GM19193 (cell line): ENCODE results near the gene PARVA.

Source experiments
- POLR2A ChIP-seq: IDR thresholded peaks from 4 replicates; pipeline ENCODE4 v1.6.1; 2011; ENCODE audit not compliant: insufficient read depth, insufficient read length; ENCODE audit errors: extremely low read depth

The PARVA gene

GRCh38 chr11:12528487-12528886, 151.1 kb downstream of the PARVA start:
- TF ChIP-seq POLR2A = no peak

GRCh38 chr11:12529041-12529440, 151.7 kb downstream of the PARVA start:
- TF ChIP-seq POLR2A = no peak

DNA sequence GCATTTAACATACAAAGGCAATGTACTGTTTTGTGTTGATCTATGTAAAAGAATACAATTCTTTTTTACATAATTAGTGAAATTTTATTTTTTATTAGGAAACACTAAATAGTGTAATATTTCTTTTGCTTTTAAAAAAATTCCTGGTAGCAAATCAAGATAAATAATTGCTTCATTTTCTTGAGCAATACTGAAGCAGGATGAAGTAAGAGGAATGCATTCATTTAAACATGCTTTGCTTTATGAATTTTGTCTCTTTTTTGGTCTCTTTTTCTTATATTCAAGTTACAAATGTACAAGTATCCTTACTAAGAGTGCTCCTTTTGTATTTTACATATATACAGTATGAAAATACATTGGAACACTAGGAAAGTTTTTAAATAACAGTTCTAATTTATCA, 152.4 kb downstream of the PARVA start:
- TF ChIP-seq POLR2A = no peak

DNA sequence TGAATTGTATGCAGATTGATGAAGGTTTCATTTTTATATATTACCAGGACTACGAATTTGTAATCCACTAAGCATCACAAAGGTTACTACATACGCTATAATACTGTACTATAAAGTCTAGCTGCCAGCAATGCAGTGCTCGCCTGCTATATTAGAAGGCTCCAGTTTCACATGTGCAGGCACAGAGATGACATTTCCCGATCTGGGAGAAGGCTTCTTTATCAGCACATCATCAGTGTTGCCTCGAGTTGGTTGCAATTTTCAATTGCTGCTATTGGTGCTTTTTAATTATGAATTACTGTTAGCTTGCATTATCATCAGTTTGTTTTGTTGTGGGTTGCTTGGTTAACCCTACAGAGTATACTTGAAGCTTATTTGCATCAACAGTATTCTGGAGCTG, 153.6 kb downstream of the PARVA start:
- TF ChIP-seq POLR2A = no peak

DNA sequence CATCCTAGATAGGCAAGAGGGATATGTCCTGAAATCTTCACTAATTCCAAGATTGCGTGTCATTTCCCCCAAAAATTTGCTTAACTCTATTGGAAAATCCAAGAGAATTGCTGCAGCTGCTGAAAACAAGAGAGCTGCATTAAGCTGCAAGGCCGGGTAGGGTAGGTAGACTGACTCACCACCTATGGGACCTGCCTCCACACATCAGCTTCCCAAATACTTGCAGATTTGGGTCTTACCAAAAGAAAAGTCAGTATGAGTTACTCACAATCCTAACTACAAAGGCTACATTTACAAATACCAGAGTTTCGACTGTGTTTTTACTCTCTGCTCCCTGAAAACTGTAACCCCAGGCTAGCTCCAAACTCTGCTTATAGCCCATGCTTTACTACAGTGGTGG, 154.3 kb downstream of the PARVA start:
- TF ChIP-seq POLR2A = no peak

DNA sequence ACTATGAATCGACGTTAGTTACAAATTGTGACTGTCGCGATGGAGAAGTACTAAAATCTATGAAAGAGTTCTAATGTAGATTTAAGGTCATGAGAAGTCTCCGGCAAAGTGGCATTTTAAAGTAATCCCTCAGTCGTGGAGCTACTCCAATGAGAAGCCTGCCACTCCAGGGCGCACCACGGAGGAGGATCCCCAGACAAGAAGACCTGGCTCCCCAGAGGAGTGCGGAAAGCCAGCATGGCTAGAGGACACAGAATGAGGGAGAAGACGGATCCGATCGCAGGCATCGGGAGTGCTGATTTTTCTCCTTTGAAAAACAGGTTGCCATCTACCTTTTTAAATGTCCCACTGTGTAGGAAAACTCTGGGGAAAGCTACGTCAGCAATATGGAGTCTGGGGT, 155.2 kb downstream of the PARVA start:
- TF ChIP-seq POLR2A = no peak

GRCh38 chr11:12534549-12534948, 157.2 kb downstream of the PARVA start:
- no peak for TF ChIP-seq POLR2A

DNA sequence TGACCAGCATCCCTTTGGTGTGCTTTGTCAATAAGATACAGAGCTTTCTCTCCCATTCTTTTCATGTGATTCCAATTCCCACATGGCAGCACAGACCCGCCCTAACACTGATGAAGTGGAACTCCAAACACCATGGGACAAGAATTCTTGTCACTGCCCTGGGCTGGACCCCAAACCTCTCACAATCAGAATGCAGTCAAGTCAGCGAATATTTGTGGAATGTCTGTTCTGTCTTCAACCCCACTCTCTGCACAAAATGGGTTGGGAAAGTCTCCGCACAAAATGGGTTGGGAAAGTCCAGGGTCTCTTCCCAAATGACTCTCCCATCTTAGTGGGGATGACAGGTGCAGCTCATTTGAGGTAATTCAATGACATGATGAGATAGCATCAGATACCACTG, 157.9 kb downstream of the PARVA start:
- TF ChIP-seq POLR2A = no peak

DNA sequence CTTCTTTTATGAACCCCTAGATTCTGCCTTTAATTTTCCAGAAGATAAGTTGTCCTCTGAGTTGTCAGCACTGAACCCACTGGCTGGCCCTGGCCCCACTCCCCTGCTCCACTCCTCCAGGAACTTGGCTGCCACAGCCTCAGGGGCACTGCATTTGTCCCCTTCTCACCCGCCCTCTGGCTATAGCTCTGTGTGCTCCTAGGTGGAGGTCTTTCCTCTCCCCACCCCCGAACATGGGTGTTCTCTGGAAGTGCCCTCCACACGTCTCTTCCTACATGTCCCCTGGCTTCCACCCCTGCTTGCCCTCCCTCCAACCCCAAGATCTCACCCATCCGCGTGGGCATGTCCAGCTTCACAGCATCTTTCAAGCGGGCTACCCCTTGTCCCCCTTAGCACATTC, 159.2 kb downstream of the PARVA start:
- TF ChIP-seq POLR2A = no peak

GRCh38 chr11:12537778-12538401, 160.5 kb downstream of the PARVA start:
- no peak for TF ChIP-seq POLR2A

DNA sequence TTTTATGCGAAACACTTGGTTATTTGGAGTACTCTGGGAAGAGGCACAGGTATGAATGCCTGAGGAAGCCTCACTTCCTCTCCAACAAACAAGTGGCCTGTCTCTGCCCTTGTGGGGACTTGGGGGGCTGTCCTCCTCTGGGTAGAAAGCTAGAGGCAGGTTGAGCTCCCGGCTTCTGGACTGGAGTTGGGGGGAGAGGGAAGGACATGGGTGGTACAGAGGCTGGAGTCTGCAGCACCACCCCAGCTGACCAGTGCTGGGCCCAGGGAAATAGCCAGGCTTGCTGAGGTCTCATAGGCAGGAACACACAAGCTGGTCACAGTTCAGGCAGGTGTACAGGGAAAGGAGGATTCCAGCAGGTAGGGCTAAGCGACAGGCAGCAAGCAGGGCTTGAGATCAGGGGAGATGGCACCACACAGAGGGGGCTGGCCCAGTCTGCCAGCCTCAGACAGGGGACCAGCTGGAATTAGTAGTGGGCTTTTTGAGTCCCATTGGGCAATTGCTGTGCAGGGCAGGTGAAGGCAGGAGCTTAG, 161.6 kb downstream of the PARVA start:
- no peak for TF ChIP-seq POLR2A

DNA sequence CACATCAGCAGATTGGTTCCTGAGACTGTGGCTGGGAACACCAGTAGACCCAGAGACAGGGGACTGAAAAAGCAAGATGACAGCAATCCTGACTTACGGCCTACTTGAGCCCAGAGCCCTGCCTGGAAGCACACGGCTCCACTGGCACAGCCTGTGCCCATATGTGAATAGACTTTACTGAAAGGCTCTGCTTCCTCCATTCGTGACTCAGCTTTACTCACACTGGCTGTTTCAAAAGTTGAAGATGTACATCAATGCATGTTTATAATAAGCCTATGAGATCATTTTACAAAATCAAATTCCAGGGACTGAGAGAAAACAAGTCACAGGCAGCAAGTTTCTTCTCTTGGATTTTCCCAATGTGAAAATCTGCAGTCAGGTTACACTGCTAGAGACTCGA, 162.2 kb downstream of the PARVA start:
- no peak for TF ChIP-seq POLR2A

- no peak for TF ChIP-seq POLR2A
Measured at GRCh38 chr11:12540075-12540680, 162.8 kb downstream of the PARVA start.

DNA sequence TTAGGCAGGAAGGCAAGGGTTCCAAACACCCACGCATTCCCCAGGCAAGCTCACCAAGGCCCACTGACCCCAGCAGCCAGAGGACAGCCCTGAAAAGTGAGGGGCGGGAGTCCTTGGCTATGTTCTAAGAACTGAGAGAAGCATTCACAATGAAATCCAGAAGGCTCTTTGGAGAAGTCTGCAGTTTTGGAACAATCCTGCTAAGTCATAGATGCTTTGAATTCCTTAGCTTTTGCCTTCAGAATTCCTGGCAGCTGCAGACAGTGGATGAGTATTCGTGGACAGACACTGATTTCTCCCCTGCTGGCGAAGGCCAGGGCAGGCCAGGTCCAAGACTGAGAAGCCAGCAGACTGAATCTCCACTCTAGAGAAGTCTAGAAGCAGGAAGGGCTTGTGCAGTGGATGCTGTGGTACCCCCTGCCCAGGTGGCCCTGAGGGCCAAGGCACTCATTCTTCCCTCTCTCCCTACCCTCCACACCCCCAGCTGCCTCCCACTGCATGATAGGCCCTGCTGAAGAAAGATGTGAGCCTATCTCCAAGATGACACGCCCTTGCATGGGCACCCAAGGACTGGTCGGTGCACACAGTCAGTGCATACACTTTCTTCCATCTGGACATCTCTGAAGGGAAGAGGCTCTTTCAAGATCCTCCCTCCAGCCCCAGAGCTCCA, 163.7 kb downstream of the PARVA start:
- no peak for TF ChIP-seq POLR2A

DNA sequence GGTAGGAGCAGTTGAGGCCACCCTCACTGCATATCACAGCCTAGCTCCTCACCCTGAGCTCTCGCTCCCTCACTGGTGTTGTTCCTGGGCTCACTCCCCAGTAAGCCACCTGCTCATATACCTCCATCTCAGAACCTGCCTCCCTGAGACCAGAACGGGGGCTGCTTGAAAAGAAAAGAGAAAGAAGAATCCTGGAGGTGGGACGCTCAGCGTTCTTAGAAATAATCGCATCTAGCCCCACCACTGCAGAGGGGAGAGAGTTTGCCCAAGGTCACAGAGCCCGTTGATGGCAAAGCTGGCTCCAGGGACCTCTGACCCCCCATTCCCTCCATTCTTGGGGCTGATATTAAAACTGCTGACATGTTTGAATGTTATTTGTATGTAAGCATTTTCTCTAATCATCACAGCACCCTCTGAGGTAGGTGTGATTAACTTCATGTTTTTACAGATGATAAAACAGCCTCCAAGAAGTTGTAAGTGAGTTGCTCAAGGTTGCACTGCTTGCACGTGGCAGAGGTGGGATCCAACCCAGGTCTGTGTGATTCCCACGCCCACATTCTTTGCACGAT, 164.3 kb downstream of the PARVA start:
- no peak for TF ChIP-seq POLR2A
